ENCODE results near the gene SEPTIN11. TPM values are rescaled to one million over a fixed set of nuclear protein-coding genes. Genes with fewer than 3 reads are reported as not detected.

Gene SEPTIN11
- total RNA-seq, 2 experiments from 2014 or later: 33.3 to 69.3 TPM

GRCh38 chr4:76943790-76944189 lies 5.8 kb upstream of the SEPTIN11 start:
- no peak for DNase-seq
- no peak overlapping the region for H3K27ac Mint-ChIP-seq
- H3K4me1 Mint-ChIP-seq: peaks cover 5% of the 10 kb centered on the region
- H3K27me3 Mint-ChIP-seq: peaks cover 31% of the 10 kb centered on the region
- CTCF ChIA-PET: no interaction called here
- ATAC-seq: no peak
- peaks cover 2% of the 10 kb centered on the region for H3K9me3 Mint-ChIP-seq (ENCODE audit: low read depth)
- no peak overlapping the region for H3K4me3 Mint-ChIP-seq
- H3K36me3 Mint-ChIP-seq: peaks cover 1% of the 10 kb centered on the region

GRCh38 chr4:76947369-76947768 lies 2.2 kb upstream of the SEPTIN11 start:
- Mint-ChIP-seq H3K4me3 (no peak overlapping the region), H3K27me3 (peaks cover 27% of the 10 kb centered on the region), H3K4me1 (peaks cover 15% of the 10 kb centered on the region), H3K27ac (no peak overlapping the region), H3K36me3 (peaks cover 1% of the 10 kb centered on the region), H3K9me3 (ENCODE audit: low read depth) (no peaks in the 10 kb centered on the region)
- DNase-seq (no peak), ATAC-seq (no peak)
- CTCF ChIA-PET: interaction anchor here (1.8 kb wide), 1 partner anchor 98 kb away, joined by 5 read pairs; no protein-coding TSS in a partner anchor

GRCh38 chr4:76948443-76949275 lies 893 bp upstream of the SEPTIN11 start:
- peak overlapping the region; percentile 63 for H3K27ac Mint-ChIP-seq

GRCh38 chr4:76950052-76950955 lies 752 bp downstream of the SEPTIN11 start:
- ATAC-seq (peak; percentile 43), DNase-seq (peak; percentile 59)
- H3K9me3 Mint-ChIP-seq (ENCODE audit: low read depth): no peaks in the 10 kb centered on the region
- peaks cover 17% of the 10 kb centered on the region for H3K4me1 Mint-ChIP-seq
- CTCF ChIA-PET: interaction anchor here (0.8 to 1.4 kb wide), 4 partner anchors 31 to 123 kb away, joined by 3 to 5 read pairs (median 4); no protein-coding TSS in a partner anchor
- H3K4me3 Mint-ChIP-seq: peak overlapping the region; percentile 87
- peaks cover 5% of the 10 kb centered on the region for H3K36me3 Mint-ChIP-seq
- H3K27me3 Mint-ChIP-seq: peaks cover 36% of the 10 kb centered on the region
- H3K27ac Mint-ChIP-seq: peak overlapping the region; percentile 73

More at GRCh38 chr4:76948443-76949275, 893 bp upstream of the SEPTIN11 start:
- Mint-ChIP-seq H3K9me3 (ENCODE audit: low read depth) (no peaks in the 10 kb centered on the region), H3K27me3 (peaks cover 37% of the 10 kb centered on the region), H3K4me1 (peaks cover 17% of the 10 kb centered on the region), H3K36me3 (peaks cover 5% of the 10 kb centered on the region), H3K4me3 (peak overlapping the region; percentile 87)
- ATAC-seq (peak; percentile 57), DNase-seq (peak; percentile 76)
- CTCF ChIA-PET: interaction anchor here (1.1 kb wide), 1 partner anchor 97 kb away, joined by 5 read pairs; no protein-coding TSS in a partner anchor

GRCh38 chr4:76950956-76951671 lies 1.6 kb downstream of the SEPTIN11 start:
- H3K36me3 Mint-ChIP-seq: peaks cover 5% of the 10 kb centered on the region
- DNase-seq: no peak
- no peak for ATAC-seq
- no peaks in the 10 kb centered on the region for H3K9me3 Mint-ChIP-seq (ENCODE audit: low read depth)
- H3K27me3 Mint-ChIP-seq: peaks cover 40% of the 10 kb centered on the region
- peak overlapping the region; percentile 87 for H3K4me3 Mint-ChIP-seq
- CTCF ChIA-PET: interaction anchor here (0.7 to 1.4 kb wide), 3 partner anchors 29 to 123 kb away, joined by 3 to 4 read pairs (median 4); no protein-coding TSS in a partner anchor
- H3K4me1 Mint-ChIP-seq: peaks cover 17% of the 10 kb centered on the region
- H3K27ac Mint-ChIP-seq: peak overlapping the region; percentile 33

- H3K4me3 Mint-ChIP-seq: peak overlapping the region; percentile 87
- no peak overlapping the region for H3K27ac Mint-ChIP-seq
- peaks cover 17% of the 10 kb centered on the region for H3K4me1 Mint-ChIP-seq
- CTCF ChIA-PET: interaction anchor here (0.7 to 1.4 kb wide), 3 partner anchors 28 to 122 kb away, joined by 3 to 4 read pairs (median 3); no protein-coding TSS in a partner anchor
- ATAC-seq (no peak), DNase-seq (no peak)
- H3K9me3 Mint-ChIP-seq (ENCODE audit: low read depth): no peaks in the 10 kb centered on the region
- peaks cover 5% of the 10 kb centered on the region for H3K36me3 Mint-ChIP-seq
- peaks cover 43% of the 10 kb centered on the region for H3K27me3 Mint-ChIP-seq
These were observed 2.1 kb downstream of the SEPTIN11 start for GRCh38 chr4:76951672-76952010.

GRCh38 chr4:76952071-76952470 lies 2.5 kb downstream of the SEPTIN11 start:
- H3K27me3 Mint-ChIP-seq: peaks cover 42% of the 10 kb centered on the region

GRCh38 chr4:76952656-76953582 lies 3.4 kb downstream of the SEPTIN11 start:
- ATAC-seq (no peak), DNase-seq (no peak)
- peaks cover 42% of the 10 kb centered on the region for H3K27me3 Mint-ChIP-seq
- no peak overlapping the region for H3K4me3 Mint-ChIP-seq
- H3K36me3 Mint-ChIP-seq: peaks cover 5% of the 10 kb centered on the region
- peaks cover 17% of the 10 kb centered on the region for H3K4me1 Mint-ChIP-seq
- CTCF ChIA-PET: interaction anchor here (1.2 kb wide), 1 partner anchor 51 kb away, joined by 3 read pairs; no protein-coding TSS in a partner anchor
- no peak overlapping the region for H3K27ac Mint-ChIP-seq
- no peaks in the 10 kb centered on the region for H3K9me3 Mint-ChIP-seq (ENCODE audit: low read depth)

More at GRCh38 chr4:76952071-76952470, 2.5 kb downstream of the SEPTIN11 start:
- no peak overlapping the region for H3K4me3 Mint-ChIP-seq
- H3K9me3 Mint-ChIP-seq (ENCODE audit: low read depth): no peaks in the 10 kb centered on the region
- no peak for DNase-seq
- CTCF ChIA-PET: interaction anchor here (0.7 to 1.4 kb wide), 3 partner anchors 28 to 122 kb away, joined by 3 to 4 read pairs (median 3); no protein-coding TSS in a partner anchor
- H3K27ac Mint-ChIP-seq: no peak overlapping the region
- H3K4me1 Mint-ChIP-seq: peaks cover 17% of the 10 kb centered on the region
- no peak for ATAC-seq
- H3K36me3 Mint-ChIP-seq: peaks cover 5% of the 10 kb centered on the region

- Mint-ChIP-seq H3K27ac (no peak overlapping the region), H3K9me3 (ENCODE audit: low read depth) (no peaks in the 10 kb centered on the region), H3K4me1 (peaks cover 10% of the 10 kb centered on the region), H3K4me3 (no peak overlapping the region), H3K36me3 (peaks cover 8% of the 10 kb centered on the region), H3K27me3 (peaks cover 35% of the 10 kb centered on the region)
- ATAC-seq (no peak), DNase-seq (no peak)
- CTCF ChIA-PET: no interaction called here
These were observed 4.4 kb downstream of the SEPTIN11 start for GRCh38 chr4:76953956-76954355.

GRCh38 chr4:76954489-76954888 lies 4.9 kb downstream of the SEPTIN11 start:
- no peak overlapping the region for H3K27ac Mint-ChIP-seq
- peaks cover 14% of the 10 kb centered on the region for H3K4me1 Mint-ChIP-seq
- ATAC-seq (no peak), DNase-seq (no peak)
- H3K9me3 Mint-ChIP-seq (ENCODE audit: low read depth): no peaks in the 10 kb centered on the region
- peaks cover 8% of the 10 kb centered on the region for H3K36me3 Mint-ChIP-seq
- no peak overlapping the region for H3K4me3 Mint-ChIP-seq
- CTCF ChIA-PET: no interaction called here
- peaks cover 35% of the 10 kb centered on the region for H3K27me3 Mint-ChIP-seq

GRCh38 chr4:76955182-76955581 lies 5.6 kb downstream of the SEPTIN11 start:
- H3K4me3 Mint-ChIP-seq: no peak overlapping the region
- peaks cover 37% of the 10 kb centered on the region for H3K27me3 Mint-ChIP-seq
- H3K9me3 Mint-ChIP-seq (ENCODE audit: low read depth): no peaks in the 10 kb centered on the region
- CTCF ChIA-PET: no interaction called here
- ATAC-seq (no peak), DNase-seq (no peak)
- H3K36me3 Mint-ChIP-seq: peaks cover 8% of the 10 kb centered on the region
- H3K27ac Mint-ChIP-seq: no peak overlapping the region
- peaks cover 19% of the 10 kb centered on the region for H3K4me1 Mint-ChIP-seq
